GM18520 (cell line): ENCODE data around the gene PWWP2B.
"Not testable (repeated sequence)": the region's sequence is repeated elsewhere in the genome, so short reads cannot be mapped to it uniquely, and the experiment has no call there.

Source experiments
- ATAC-seq: cut with Tn5 transposase; IDR thresholded peaks from one replicate; pipeline ENCODE4 v1.9.1; 2021; ENCODE audit not compliant: unreplicated experiment

PWWP2B gene

DNA sequence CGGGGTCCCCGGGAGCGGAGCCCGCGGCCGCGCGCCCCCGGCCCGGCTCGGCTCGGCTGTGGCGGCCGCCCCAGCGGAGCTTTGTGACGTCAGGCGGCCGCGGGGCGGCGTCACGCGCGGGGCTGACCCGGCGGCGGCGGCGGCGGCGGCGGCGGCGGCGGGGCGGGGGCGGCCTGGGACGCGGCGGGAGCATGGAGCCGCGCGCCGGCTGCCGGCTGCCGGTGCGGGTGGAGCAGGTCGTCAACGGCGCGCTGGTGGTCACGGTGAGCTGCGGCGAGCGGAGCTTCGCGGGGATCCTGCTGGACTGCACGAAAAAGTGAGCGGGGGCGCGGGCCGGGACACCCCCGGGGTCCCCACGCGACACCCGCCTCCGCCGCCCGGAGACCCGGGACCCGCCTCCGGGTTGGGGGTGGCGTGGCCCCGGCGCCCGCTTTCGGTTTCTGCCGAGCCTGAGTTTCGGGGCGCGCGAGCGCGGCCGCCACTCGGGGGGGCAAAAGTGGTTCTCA is at the start of gene PWWP2B:
TSS of gene PWWP2B (plus strand) at position 165 of the 506 bp plus-strand sequence. CDS start at position 192, 27 bp downstream.
- no peak for ATAC-seq

DNA sequence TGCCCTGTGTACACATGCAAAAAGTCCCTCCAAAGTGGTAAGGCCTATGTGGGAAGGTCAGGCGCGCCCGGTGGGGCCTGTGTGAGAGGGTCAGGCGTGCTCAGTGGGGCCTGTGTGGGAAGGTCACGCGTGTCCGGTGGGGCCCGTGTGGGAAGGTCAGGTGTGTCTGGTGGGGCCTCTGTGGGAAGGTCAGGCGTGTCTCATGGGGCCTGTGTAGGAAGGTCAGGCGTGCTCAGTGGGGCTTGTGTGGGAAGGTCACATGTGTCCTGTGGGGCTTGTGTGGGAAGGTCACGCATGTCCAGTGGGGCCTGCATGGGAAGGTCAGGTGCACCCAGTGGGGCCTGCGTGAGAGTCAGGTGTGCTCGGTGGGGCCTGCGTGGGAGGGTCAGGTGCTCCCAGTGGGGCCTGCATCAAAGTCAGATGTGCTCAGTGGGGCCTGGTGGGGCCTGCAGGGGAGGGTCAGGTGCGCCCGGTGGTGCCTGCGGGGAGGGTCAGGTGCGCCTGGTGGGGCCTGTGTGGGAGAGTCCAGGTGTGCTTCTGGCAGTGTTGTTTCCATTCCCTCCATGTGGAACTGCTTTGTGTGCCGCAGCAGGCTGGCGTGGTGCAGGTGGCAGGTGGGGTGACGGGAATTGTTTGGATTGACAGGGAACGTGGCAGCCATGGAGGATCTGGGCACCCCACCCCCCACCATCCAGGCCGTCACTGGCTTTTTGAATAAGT is 49.6 kb upstream of the PWWP2B start:
- ATAC-seq = no peak

DNA sequence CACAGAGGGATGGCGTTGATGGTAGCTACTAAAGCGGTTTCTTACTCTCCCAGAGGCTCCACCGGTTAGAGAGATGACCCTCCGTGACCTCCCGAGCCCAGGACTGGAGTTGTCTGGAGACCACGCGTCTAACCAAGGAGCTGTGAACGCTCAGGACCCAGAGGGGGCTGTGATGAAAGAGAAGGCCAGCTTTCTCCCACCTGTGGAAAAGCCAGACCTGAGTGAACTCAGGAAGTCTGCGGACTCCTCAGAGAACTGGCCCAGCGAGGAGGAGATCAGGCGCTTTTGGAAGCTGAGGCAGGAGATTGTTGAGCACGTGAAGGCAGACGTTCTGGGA is 49.1 kb upstream of the PWWP2B start:
- no peak for ATAC-seq

DNA sequence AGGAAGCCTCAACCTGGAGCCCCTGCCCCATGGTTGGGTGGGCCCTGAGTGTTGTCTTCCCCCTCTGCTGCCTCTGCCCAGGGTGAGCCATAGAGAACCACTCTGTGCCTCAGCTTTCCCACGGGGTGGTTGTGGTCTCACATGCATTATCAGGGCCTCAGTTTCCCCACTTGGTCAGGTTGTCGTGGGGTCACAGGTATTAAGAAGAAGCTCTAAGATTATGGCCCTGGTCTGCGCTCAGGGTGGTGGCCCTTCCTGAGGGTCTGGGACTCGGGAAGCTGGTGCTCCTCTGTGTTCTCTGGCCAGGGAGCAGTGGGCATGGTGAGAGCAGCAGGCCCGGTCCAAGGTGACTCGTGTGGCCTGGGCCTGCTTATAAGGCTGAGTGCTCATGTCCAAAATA is 47.2 kb upstream of the PWWP2B start:
- no peak for ATAC-seq

DNA sequence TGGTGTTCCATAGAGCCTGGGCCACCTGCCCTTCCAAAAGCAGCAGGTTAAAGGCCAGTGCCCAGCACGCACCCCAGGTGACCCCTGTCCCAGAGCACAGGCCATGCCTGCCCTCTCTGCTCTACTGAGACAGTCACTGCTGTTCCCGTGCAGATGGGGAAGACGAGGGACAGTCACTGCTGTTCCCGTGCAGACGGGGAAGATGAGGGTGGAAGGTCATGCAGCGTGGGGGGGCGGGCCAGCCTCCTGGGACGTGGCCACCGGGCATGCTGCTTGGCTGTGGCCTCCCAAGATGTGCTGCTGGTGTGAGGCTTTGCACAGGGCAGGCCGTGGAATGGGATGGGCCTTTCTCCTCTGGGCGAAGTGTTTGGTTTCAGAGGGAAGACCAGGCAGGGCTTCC is 46.6 kb upstream of the PWWP2B start:
- ATAC-seq = no peak

DNA sequence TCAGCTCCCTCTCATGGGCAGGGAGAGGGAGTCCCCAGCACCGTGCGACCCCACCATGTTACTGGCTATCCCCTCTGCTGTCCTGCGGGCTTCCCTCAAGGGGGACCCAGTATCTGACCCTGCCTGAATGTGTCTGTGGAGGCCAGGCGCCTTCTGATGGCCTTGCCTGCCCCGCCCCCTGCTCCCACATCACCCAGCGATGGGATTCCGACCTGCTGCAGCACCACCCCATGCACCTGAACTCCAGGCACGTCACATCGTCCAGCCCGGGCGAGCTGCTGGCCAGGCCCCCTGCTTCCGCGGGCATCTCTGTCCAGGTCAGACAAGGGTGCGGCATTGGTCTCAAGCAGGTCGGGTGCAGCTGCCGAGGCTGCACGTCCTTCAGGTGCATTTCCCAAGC is 46.1 kb upstream of the PWWP2B start:
- no peak for ATAC-seq

DNA sequence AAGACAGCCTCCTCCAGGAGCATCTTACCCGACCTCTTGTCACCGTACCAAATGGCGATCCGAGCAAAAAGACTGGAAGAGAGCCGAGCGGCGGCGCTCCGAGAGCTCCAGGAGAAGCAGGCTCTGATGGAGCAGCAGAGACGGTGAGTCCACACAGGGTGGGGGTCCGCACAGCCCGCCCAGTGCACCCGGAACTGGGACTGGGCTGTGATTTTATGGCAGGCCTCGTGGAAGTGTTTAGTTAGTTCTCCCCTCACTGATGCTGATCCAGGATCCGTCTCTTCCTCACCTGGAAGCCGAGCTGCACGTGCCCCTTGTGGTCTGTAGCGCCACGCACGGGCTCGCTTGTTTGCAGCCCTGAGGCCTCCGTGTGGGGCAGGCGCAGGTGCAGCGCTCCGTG is 45.4 kb upstream of the PWWP2B start:
- no peak for ATAC-seq

DNA sequence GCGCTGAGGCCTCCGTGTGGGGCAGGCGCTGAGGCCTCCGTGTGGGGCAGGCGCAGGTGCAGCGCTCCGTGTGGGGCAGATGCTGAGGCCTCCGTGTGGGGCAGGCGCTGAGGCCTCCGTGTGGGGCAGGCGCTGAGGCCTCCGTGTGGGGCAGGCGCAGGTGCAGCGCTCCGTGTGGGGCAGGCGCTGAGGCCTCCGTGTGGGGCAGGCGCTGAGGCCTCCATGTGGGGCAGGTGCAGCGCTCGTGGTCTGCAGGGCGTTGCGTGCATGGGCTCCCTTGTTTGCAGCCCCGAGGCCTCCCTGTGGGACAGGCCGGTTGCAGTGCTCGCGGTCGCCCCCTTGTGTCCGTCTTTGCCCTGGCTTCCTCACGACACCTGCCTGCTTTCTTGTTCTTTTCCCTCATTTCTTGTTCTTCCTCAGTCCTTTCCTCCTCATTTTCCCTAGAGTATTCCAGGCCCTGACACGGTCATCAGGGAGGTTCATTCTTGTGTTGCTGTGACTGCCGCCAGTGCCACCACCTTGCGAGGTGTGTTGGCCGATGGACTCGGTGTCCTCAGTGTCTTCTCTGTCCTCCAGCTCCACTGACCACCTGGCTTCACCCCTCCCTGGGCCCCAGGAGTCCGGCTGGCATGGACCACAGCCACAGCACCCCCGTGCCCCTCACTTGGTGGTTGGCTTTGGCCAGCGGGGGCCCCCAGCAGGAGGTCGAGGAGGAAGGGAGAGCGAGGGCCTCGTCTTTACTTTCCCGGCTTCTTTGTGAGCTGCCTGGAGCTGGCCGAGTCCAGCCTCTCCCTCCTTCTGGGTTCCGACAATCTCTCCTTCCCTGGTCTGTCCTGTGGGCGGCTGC is 44.3 kb upstream of the PWWP2B start:
- not testable (repeated sequence) for ATAC-seq

DNA sequence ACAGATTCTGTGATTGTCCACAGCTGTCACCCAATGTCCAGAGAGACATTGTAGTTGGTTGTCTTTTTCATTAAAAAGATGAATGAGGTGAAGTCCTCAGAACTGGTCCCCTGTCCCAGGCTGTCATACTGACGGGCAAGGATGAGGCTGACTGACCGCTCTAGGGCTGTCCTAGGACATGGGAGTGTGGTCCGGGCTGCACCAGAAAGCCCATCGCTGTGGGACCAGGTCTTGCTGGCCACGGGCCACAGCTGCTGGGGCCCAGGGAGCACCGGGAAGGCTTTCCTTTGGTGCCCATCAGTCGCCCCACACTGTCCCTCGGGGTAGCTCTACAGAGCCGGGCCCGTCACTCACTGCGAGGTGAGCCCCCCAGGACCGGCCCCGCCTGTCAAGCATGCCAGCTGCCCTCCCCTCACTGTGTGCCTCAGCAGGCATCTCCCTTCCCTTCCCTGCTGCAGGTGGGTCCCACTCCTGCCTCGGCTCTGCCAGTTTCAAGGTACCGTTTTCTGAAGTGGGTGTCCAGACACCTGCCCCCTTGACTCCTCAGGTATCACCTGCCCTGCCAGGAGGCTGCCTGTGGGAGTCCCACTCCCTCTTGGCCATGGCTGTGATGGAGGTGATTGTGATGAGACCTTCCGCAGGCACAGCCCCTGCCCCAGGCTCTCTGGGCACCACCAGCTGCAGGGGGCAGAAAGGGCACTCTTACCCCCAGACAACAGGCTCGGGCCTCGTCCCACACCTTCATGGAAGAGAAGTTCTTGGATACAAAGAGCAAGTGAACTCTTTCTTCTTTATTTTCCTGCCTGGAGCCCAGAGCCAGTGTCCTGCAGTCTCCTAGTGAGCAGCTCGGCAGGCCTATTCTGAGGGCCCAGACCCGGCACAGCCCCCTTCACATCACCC is 43.3 kb upstream of the PWWP2B start:
- no peak for ATAC-seq

DNA sequence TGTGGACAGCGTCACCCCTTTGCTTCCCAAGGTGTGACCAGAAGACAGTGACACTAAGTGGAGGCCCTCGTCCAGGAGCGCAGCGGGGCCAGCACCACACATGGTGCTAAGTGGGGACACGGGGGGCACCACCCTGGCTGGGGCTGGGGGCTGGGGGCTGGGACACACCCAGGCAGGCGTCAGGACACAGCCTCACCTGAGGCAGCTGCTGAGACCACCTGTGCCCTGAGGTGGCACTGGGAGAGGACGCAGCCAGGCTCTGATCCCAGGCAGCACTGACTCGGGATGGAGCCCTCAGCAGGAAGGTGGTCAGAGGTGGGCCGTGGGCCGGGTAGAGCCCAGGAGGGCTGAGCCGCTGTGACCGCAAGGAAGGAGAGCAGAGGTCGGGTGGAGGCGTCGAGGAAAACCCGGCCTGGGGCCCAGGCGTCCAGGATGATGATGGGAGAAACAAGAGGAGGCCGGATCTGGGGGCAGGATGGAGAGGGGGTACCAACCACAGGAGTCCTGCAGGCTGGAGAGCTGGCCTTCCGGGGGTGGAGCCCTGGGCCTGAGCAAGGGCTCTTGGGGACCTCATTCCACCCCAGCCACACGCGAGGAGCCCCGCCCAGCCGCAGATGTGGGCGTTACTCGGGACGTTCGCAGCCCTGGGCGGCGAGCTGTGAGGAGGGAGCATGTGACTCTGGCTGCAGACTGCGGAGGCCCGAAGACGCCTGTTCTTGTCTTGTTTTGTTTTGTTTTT is 42.5 kb upstream of the PWWP2B start:
- ATAC-seq = no peak

DNA sequence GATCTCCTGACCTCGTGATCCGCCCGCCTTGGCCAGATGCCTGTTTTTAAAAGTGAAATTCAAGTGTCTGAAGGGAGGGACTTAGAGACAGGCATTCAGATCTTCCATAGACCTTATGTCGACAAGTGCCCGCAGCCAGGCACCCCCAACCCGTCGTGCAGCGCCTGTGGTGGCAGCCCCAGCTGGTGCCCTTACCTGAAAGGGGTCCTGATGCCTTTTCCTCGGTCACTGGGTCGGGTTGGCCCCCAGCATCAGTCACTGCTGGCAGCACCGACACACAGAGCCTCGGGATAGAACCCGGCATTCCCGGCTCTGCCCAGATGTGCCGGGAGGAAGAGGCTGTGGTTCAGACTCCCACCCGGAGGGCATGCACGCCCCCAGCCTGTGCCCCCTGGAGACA is 41.7 kb upstream of the PWWP2B start:
- ATAC-seq = no peak

DNA sequence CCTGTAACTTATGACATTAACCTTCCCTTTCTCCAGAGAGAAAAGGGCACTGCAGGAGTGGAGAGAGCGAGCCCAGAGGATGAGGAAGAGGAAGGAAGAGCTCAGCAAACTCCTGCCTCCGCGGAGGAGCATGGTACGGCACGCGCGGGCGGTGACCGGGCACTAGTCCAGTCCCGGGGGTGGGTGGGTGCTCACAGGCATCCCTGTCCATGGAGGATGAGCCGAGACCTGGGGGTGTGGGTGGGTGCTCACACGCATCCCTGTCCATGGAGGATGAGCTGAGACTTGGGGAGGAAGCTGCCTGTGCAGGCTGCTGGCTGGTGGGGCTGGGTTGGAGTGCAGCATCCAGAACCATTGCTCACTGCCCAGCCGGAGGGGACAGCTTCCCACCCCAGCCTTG is 41.2 kb upstream of the PWWP2B start:
- no peak for ATAC-seq

DNA sequence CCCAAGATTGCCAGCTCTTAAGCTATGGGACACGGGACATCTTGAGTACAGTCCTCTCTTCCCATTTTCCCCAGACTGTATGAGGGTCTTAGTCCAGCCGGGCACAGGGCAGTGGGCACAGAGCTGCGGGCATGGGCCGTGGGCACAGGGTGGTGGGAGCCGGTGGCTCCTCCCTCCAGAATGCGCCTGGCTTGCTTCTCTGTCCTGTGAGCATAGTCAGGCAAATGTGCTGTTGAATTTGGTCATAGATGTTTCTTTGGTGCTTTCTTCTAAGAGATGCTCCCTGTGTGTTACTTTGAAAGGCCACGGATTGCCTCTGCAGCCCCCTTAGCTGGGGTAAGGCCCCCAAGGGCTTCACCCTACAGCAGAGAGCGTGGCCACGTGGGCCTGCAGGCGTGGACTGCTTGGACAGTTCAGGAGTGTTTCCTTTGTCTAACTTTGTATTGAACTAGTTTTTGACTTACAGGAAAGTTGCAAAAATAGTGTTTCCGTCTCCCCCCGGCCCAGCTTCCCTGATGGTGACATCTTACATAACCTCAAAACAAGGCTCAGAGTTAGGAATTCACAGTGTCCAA is 40.3 kb upstream of the PWWP2B start:
- ATAC-seq = no peak

DNA sequence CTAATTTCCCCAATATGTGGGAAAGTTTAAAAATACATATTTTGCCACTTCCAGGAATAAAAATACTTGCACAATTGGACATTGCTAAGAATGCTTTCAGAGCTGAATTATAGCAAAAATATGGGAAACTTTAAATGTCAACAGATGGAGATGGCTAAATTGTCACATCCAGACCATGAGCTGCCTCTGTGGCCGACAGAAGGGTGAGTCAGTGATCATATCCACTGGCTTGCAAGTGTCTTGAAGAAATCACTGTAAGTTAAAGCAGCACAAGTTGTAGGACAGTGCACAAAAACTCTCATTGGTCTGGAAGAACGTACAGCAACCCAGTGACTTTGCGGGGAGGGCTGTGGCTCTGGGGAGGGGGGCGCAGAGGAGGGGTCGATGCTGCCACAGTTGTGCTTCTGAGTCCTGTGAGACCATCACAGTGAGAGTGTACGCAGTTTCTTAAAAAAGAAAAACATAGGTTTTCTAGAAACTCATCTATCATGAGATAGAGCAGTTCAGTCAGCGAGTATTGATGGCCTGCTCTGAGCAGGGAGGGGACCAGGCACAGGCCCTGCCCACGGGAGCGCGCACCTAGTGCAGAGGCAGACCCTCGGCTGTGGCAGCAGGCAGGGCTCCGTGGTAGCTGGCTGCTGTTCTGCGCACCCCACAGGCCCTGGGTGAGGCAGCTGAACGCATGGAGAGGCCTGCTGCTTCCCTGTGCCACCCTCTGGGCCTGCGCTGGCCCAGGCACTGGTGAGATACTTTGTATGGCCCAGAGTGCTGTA is 39.5 kb upstream of the PWWP2B start:
- ATAC-seq = no peak

DNA sequence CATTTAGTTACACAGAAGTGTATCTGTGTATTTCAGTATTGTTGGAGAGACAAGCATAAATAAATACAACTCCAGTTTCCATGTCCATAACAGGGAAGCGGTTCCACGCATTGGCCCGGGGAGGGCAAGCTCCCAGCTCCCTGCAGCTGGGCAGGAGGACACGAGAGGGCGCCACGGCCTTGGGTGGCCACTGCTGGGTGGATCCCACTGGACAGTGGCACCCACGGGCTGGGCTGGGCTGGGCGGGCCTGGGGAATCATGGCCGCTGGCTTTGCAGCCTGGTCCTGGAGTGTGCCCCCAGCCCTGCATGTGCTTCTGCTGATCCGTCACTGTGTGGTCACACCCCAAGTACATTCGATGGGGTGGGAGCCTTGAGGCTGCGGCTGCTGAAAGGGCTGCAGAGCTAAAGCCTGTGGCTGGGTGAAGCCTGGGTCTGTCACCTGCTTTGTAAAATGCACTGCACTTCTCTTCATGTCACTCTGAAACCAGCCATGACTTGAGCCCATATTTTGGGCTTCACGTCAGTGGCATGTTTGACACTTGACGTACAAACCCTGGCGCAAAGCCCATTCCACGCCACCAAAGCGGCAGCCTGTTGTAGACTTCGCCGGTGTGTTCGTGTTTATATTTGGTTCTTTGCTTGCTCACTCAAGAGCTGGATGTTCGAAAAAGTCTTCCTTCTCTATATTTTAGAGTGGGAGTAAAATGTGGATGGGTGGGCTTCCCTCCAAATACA is 37.5 kb upstream of the PWWP2B start:
- no peak for ATAC-seq

DNA sequence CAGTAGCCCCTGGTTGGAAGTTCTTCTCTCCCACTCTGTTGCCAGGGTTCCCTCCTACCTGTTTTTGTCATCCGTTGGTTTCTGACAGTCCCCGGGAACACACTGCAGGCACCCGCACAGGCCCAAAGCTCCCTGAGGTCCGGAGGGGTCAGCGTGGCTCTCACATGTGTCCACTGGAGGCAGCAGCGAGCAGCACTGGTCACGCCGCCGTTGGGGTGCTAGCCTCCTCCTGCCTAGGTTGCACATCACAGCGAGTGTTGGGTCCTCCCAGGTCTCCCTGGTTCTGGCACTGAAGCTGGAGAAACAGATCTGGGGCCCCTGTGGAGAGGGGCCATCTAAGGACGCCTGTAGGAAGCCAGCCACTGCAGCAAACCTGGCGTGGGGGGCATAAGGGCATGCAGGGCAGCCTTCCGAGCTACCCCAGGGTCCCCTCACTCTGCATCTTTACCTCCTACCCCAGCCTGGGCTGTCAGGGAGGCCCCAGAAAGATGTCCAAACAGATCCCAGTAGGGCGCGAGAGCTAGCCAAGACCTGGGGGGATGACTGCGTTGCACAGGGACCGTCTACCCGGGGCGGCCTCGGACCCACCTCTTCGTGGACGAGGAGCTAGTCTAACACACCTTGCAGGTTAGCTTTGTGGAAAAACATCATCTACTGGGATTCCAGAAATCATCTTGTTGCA is 36.1 kb upstream of the PWWP2B start:
- no peak for ATAC-seq

DNA sequence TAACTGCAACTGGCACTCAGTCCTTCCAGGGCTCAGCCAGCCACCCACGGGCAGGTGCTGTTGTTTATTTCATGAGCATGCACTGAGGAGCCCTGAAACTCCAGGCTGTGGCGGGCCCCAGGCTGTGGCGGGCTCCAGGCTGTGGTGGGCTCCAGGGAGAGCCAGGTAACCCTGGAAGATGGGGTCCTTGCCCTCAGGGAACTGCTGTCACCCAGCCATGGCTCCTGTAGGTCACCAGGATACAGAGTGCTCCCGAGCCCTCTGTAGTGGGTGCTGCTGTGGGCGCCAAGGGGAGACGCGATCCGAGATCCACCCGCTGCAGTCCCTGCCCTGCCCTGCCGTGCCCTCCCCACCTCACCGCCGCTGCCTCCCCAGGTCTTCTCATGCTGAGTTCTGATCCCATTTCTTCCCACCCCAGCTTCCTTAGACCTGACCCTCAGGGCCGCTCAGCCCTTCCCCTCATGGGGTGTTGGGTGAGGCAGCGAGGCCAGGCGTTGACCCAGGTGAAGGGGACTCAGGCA is 35.4 kb upstream of the PWWP2B start:
- no peak for ATAC-seq

DNA sequence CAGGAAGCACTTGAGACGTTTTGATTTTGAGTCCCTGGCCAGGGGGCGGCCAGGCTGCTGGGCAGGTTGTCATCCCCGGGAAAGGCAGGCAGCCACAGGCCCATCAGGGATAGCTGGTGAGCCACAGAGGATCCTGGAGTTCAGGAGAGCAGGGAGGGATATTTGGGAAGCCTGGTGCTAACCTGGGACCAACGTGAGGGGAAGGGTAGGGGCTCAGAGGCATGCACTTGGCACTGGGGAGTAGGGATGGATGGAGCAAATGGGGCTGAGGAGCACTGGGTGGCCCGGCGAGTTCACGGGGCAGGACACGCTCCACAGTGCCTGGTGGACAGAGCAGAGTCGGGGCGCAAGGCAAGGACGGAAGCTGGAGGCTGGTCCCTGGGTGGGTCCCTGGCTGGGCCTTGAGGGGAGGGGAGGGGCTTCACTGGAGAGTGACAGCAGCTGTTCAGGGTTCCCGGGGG is 34.8 kb upstream of the PWWP2B start:
- ATAC-seq = no peak
